ENCODE results near the gene NDUFAB1.

- no peak for TF ChIP-seq CTCF (IDR thresholded peaks at IDR 0.05)
- no peak for TF ChIP-seq FOXP4 (CRISPR knock-in tag; IDR thresholded peaks at IDR 0.05)
- TF ChIP-seq FOXJ3 (CRISPR knock-in tag; IDR thresholded peaks at IDR 0.05; ENCODE audit: borderline replicate concordance): no peak
- TF ChIP-seq SP1 (CRISPR knock-in tag; conservative IDR thresholded peaks at IDR 0.05): no peak
- no peak for TF ChIP-seq ATF2 (CRISPR knock-in tag; IDR thresholded peaks at IDR 0.05; ENCODE audit: borderline replicate concordance, low read depth)
- no peak for TF ChIP-seq E2F1 (CRISPR knock-in tag; IDR thresholded peaks at IDR 0.05)
- no peak for TF ChIP-seq ZNF121 (CRISPR knock-in tag; IDR thresholded peaks at IDR 0.05)
- no peak for TF ChIP-seq PREB (CRISPR knock-in tag; IDR thresholded peaks at IDR 0.05; ENCODE audit: borderline replicate concordance)
- no peak for TF ChIP-seq ATF1 (CRISPR knock-in tag; IDR thresholded peaks at IDR 0.05)
- no peak for TF ChIP-seq RELA (CRISPR knock-in tag; IDR thresholded peaks at IDR 0.05; ENCODE audit: borderline replicate concordance)
- no peak for TF ChIP-seq ATF6 (CRISPR knock-in tag; IDR thresholded peaks at IDR 0.05)
- TF ChIP-seq EMX1 (CRISPR knock-in tag; IDR thresholded peaks at IDR 0.05): no peak
- no peak for TF ChIP-seq TCF7 (CRISPR knock-in tag; IDR thresholded peaks at IDR 0.05; ENCODE audit: low read depth)
- no peak for TF ChIP-seq NFE2L1 (CRISPR knock-in tag; IDR thresholded peaks at IDR 0.05)
Measured at GRCh38 chr16:23570992-23571632, 25.0 kb downstream of the NDUFAB1 start.

Data from WTC11 (cell line).